SK-N-SH (cell line): Measurements from ENCODE around the gene DNAAF9.

ENCODE experiments used
- EP300 ChIP-seq, 2 experiments: IDR thresholded peaks; 2 replicates each; pipeline versions ENCODE4 v1.4.0 to v1.6.1; 2012; ENCODE audit warnings: borderline replicate concordance in 1 of 2, low read depth in 1 of 2, low read length in 1 of 2
- RCOR1 ChIP-seq: fragments of 150-350 bp; IDR thresholded peaks from 2 replicates; pipeline ENCODE4 v1.6.1; 2017; ENCODE audit warnings: antibody characterized with exemption, low read length

DNA sequence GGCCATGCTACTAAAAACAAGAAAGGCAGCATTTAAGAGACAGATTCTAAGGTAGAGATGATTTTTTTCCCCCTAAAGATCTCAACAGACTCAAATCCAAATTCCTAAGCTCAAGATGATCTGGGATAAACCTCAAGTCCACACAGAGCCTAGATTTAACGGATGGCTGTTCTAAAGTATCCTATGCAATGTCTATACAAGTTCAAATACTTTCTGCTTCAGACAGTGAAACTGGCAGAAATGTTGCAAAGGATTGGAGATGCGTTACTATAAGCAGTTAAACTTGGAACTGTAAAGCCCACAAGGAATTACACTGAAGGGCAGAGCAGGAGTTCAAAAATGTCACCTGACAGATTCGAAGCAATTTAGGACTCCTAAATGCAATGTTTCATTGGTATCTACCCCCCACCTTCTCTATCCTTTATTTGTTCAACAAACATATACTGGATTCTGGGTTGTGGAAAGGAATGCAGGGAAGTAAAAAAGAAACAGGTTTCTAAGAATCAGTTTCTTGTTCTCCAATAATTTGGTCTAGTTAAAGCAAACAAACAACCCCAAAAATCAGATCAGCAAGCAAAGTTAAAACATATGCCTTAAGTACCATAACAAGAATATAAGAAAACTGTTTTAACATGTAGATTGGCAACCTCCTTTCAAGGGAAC, 1.6 kb downstream of the DNAAF9 start:
- TF ChIP-seq RCOR1: no peak
- no peak for TF ChIP-seq EP300 (IDR thresholded peaks at IDR 0.05; ENCODE audit: borderline replicate concordance in 1 of 2, low read depth in 1 of 2, low read length in 1 of 2)
